T follicular helper cell (primary cell): ENCODE measurements around the gene ATRX.
"Not testable (repeated sequence)": the region's sequence is repeated elsewhere in the genome, so short reads cannot be mapped to it uniquely, and the experiment has no call there.

ENCODE experiments used
- DNase-seq: peaks from one replicate; pipeline ENCODE4 v3.0.0-alpha.2; 2020; ENCODE audit warnings: low read depth

Gene ATRX

GRCh38 chrX:77740376-77740905 lies 45.6 kb downstream of the ATRX start:
- no peak for DNase-seq

GRCh38 chrX:77733342-77733741 lies 52.7 kb downstream of the ATRX start:
- DNase-seq = no peak

- no peak for DNase-seq
Observed at GRCh38 chrX:77731821-77732419, 54.1 kb downstream of the ATRX start.

GRCh38 chrX:77726095-77726494 lies 59.9 kb downstream of the ATRX start:
- not testable (repeated sequence) for DNase-seq

- no peak for DNase-seq
Observed at GRCh38 chrX:77723681-77724080, 62.3 kb downstream of the ATRX start.

GRCh38 chrX:77719388-77719787 lies 66.6 kb downstream of the ATRX start:
- DNase-seq = no peak

GRCh38 chrX:77704881-77705280 lies 81.1 kb downstream of the ATRX start:
- no peak for DNase-seq

- DNase-seq = no peak
Observed at GRCh38 chrX:77698242-77698641, 87.8 kb downstream of the ATRX start.

GRCh38 chrX:77694491-77694890 lies 91.5 kb downstream of the ATRX start:
- no peak for DNase-seq

- no peak for DNase-seq
Observed at GRCh38 chrX:77693594-77693993, 92.4 kb downstream of the ATRX start.

GRCh38 chrX:77691916-77692315 lies 94.1 kb downstream of the ATRX start:
- no peak for DNase-seq

GRCh38 chrX:77689376-77689775 lies 96.6 kb downstream of the ATRX start:
- no peak for DNase-seq

GRCh38 chrX:77685683-77686082 lies 100.3 kb downstream of the ATRX start:
- not testable (repeated sequence) for DNase-seq

- DNase-seq = no peak
Observed at GRCh38 chrX:77679144-77679543, 106.9 kb downstream of the ATRX start.

- DNase-seq = no peak
Observed at GRCh38 chrX:77675986-77676385, 110.0 kb downstream of the ATRX start.

GRCh38 chrX:77668391-77669237 lies 117.4 kb downstream of the ATRX start:
- DNase-seq = no peak

GRCh38 chrX:77658886-77659285 lies 127.1 kb downstream of the ATRX start:
- no peak for DNase-seq

- no peak for DNase-seq
Observed at GRCh38 chrX:77652095-77652494, 133.9 kb downstream of the ATRX start.

- no peak for DNase-seq
Observed at GRCh38 chrX:77640702-77641101, 145.3 kb downstream of the ATRX start.

- DNase-seq = no peak
Observed at GRCh38 chrX:77639820-77640219, 146.2 kb downstream of the ATRX start.

GRCh38 chrX:77638397-77638796 lies 147.6 kb downstream of the ATRX start:
- no peak for DNase-seq

GRCh38 chrX:77635373-77635772 lies 150.6 kb downstream of the ATRX start:
- DNase-seq = no peak

GRCh38 chrX:77628294-77629025 lies 157.6 kb downstream of the ATRX start:
- no peak for DNase-seq
